WI38 (cell line): Measurements from ENCODE around the gene KIAA1549.

Source experiments
- H3K4me3 ChIP-seq: 2 replicates; pipeline ENCODE4 v1.5.1; 2011; ENCODE audit warnings: low read depth, mild to moderate bottlenecking, control low read depth, low read length
- TF ChIP-seq, protein P1 (sequence below): IDR thresholded peaks from 2 replicates; pipeline ENCODE4 v1.5.1; 2012; ENCODE audit warnings: low read depth, mild to moderate bottlenecking, control low read depth, low read length

Gene KIAA1549

GRCh38 chr7:138872576-138872975 is 108.6 kb downstream of the KIAA1549 start:
- H3K4me3 ChIP-seq, result no peak overlapping the region
- TF ChIP-seq, protein P1, sequence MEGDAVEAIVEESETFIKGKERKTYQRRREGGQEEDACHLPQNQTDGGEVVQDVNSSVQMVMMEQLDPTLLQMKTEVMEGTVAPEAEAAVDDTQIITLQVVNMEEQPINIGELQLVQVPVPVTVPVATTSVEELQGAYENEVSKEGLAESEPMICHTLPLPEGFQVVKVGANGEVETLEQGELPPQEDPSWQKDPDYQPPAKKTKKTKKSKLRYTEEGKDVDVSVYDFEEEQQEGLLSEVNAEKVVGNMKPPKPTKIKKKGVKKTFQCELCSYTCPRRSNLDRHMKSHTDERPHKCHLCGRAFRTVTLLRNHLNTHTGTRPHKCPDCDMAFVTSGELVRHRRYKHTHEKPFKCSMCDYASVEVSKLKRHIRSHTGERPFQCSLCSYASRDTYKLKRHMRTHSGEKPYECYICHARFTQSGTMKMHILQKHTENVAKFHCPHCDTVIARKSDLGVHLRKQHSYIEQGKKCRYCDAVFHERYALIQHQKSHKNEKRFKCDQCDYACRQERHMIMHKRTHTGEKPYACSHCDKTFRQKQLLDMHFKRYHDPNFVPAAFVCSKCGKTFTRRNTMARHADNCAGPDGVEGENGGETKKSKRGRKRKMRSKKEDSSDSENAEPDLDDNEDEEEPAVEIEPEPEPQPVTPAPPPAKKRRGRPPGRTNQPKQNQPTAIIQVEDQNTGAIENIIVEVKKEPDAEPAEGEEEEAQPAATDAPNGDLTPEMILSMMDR, result no peak

DNA sequence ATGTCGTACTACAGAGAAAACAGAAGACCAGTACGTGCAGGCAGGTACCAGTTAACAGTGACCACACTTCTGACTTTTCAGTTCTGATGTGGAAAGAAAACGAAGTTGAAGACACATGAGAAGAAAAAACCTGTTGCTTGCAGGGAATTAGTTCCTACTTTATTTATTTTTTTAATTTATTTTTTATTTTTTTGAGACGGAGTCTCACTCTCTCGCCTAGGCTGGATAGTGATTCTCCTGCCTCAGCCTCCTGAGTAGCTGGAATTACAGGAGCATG is 109.4 kb downstream of the KIAA1549 start:
- TF ChIP-seq, protein P1, result no peak
- no peak overlapping the region for H3K4me3 ChIP-seq

DNA sequence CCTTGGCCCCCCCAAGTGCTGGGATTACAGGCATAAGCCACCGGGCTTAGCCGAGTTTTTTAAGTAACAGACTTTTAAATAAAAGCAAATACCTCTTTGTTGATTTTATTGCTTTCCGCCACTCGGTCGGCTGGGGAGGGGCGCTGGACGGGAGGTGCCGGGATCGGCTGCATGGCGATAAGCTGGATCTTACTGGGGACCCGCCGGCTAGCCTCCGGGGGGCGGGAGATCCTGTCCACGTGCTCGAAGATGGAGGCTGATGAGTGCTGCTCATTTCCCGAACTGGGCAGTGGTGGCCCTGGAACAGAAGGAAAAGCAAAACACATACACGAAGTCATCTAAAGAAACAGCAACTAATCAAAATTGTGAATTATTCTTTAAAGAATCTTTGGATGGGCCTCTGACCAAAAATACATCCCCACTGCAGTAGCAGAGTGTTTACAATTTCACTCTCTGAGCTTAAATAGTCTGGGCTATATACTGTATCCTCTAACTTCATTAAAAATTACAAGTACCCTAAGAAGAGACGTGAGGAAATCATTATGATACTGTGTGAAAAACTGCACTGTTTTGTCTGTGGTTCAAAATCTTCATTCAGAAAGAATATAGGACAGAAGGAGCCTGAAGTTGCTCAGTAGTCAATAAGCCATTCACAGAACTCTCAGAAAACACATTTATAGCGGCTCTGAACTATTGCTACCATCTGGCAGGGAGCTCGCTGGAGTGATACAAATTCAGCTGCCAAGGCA is 110.0 kb downstream of the KIAA1549 start:
- H3K4me3 ChIP-seq, result no peak overlapping the region
- TF ChIP-seq, protein P1, result no peak

DNA sequence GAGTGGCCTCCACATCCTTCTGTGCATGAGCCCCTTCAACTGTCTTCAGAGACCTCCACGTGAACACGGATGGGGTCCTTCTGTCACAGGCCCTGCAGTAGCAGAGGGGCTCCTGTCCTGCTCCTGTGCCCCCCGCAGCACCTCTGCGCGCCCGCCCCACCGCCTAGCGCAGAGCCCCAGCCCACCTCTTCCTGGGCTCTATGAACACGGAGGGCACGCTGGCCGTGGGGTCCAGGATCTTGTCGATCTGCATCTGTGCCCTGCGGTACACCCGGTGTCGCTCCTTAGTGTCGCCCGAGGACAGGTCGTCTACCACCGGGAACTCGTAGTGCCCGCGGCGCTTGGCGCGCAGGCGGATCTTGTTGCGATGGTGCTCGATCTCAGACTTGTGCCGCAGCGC is 111.8 kb downstream of the KIAA1549 start:
- TF ChIP-seq, protein P1, result no peak
- H3K4me3 ChIP-seq, result no peak overlapping the region

GRCh38 chr7:138868711-138869110 is 112.5 kb downstream of the KIAA1549 start:
- H3K4me3 ChIP-seq, result no peak overlapping the region
- TF ChIP-seq, protein P1, result no peak

- no peak overlapping the region for H3K4me3 ChIP-seq
- TF ChIP-seq, protein P1, result no peak
Measured at GRCh38 chr7:138867744-138868143, 113.4 kb downstream of the KIAA1549 start.

DNA sequence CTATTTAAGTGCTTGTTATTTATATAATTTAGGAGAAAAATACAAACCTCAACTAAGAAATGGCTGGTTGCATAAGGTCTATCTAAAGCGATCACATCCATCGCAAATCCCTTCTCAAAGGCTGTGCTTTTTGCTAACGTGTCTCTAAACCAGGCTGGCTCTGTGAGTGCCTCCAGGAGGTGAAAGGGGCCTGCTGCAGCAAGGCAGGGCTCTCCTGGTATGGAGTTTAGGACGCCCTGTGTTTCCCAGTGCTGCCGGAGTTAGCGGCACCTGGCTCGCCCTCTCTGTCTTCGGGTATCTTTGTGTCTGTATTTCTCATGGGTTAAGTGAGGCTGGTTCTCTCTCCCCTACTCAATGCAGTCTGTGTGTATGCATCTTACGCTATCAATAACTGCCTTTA is 114.8 kb downstream of the KIAA1549 start:
- TF ChIP-seq, protein P1, result no peak
- H3K4me3 ChIP-seq, result no peak overlapping the region
